Body of pancreas (tissue), 4 donors: ENCODE results near the gene OR5C1. TPM values are rescaled to one million over a fixed set of nuclear protein-coding genes. Genes with fewer than 3 reads are reported as not detected.
"Not testable (repeated sequence)": the region's sequence is repeated elsewhere in the genome, so short reads cannot be mapped to it uniquely, and the experiment has no call there.

ENCODE experiments used
- ATAC-seq: fragments of 150-250 bp; one replicate; pipeline ENCODE4 v1.9.1; 2016
- DNase-seq, 4 donors: peaks; one replicate each; pipeline ENCODE4 v3.0.0-alpha.2; 2019
- H3K27ac ChIP-seq, 4 donors: fragments of 200-600 bp; sonication (generic); 1 replicate in 3 of 4; 2 replicates in 1 of 4; pipeline versions ENCODE4 v1.5.1 to v1.6.1; 2016 to 2019; ENCODE audit warnings: mild to moderate bottlenecking in 1 of 4, mixed read lengths in 1 of 4, moderate library complexity in 1 of 4
- H3K27me3 ChIP-seq, 2 donors: fragments of 200-600 bp; sonication (generic); one replicate each; pipeline ENCODE4 v1.6.0; 2016; ENCODE audit warnings: mild to moderate bottlenecking in 1 of 2
- H3K36me3 ChIP-seq, 2 donors: fragments of 200-600 bp; sonication (generic); replicated peaks in 1 of 2; 2 replicates each; pipeline ENCODE4 v1.5.1; 2016; ENCODE audit warnings: low read depth in 2 of 2; ENCODE audit not compliant: insufficient read depth in 1 of 2
- H3K4me1 ChIP-seq: fragments of 200-600 bp; sonication (generic); one replicate; pipeline ENCODE4 v1.6.0; 2016
- H3K4me3 ChIP-seq, 2 donors: fragments of 200-600 bp; sonication (generic); 1 replicate in 1 of 2; 2 replicates in 1 of 2; pipeline ENCODE4 v1.5.1; 2016 to 2019
- H3K9me3 ChIP-seq, 3 donors: fragments of 200-600 bp; sonication (generic); 1 replicate in 2 of 3; 2 replicates in 1 of 3; pipeline ENCODE4 v1.5.1; 2016
- POLR2A ChIP-seq, 3 donors: fragments of 450-650 bp; IDR thresholded peaks; one replicate each; pipeline ENCODE4 v1.6.1; 2016; ENCODE audit warnings: antibody characterized with exemption in 3 of 3, mild to moderate bottlenecking in 2 of 3
- WGBS, 2 donors: methylation state at CpG; one replicate each; pipeline ENCODE4 v1.1.5; 2017; 5-methylcytosine and 5-hydroxymethylcytosine counted together
- intact Hi-C: fragments of 100-400 bp; cut with DNase I; formaldehyde crosslinking; loops from one replicate; pipeline ENCODE4 v1.15.1; 2023
- total RNA-seq, 2 donors: library from RNA; depleted of rRNA; stranded (reverse); fragments of >200 nt; gene quantifications; one replicate each; pipeline ENCODE4 v1.1.0, GENCODE V29; 2016
- TF ChIP-seq, protein P1 (sequence below), 7 experiments: fragments of 450-650 bp in 4 of 7; fragments of 200-600 bp in 3 of 7; sonication (generic) in 3 of 7; IDR thresholded peaks; one replicate each; pipeline ENCODE4 v1.5.1; 2016 to 2019; ENCODE audit warnings: antibody characterized with exemption in 7 of 7

The OR5C1 gene
- total RNA-seq, 2 donors from 2014 or later: not detected

GRCh38 chr9:122800066-122801060, 11.6 kb downstream of the OR5C1 start, which contains the start of gene OR1K1:
TSS of gene OR1K1 (plus strand) at chr9:122800123. CDS start at chr9:122800123, 0 bp downstream.
- Histone ChIP-seq H3K36me3 (no peaks in the 10 kb centered on the region), H3K9me3 (no peaks in the 10 kb centered on the region), H3K4me3 (no peak within 1 kb of the TSS), H3K27ac (no peak within 1 kb of the TSS), H3K4me1 (no peaks in the 10 kb centered on the region), H3K27me3 (no peaks in the 10 kb centered on the region)
- ATAC-seq (no peak), DNase-seq (no peak)
- TF ChIP-seq, protein P1, sequence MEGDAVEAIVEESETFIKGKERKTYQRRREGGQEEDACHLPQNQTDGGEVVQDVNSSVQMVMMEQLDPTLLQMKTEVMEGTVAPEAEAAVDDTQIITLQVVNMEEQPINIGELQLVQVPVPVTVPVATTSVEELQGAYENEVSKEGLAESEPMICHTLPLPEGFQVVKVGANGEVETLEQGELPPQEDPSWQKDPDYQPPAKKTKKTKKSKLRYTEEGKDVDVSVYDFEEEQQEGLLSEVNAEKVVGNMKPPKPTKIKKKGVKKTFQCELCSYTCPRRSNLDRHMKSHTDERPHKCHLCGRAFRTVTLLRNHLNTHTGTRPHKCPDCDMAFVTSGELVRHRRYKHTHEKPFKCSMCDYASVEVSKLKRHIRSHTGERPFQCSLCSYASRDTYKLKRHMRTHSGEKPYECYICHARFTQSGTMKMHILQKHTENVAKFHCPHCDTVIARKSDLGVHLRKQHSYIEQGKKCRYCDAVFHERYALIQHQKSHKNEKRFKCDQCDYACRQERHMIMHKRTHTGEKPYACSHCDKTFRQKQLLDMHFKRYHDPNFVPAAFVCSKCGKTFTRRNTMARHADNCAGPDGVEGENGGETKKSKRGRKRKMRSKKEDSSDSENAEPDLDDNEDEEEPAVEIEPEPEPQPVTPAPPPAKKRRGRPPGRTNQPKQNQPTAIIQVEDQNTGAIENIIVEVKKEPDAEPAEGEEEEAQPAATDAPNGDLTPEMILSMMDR (IDR thresholded peaks at IDR 0.05): no peak
- no peak for TF ChIP-seq POLR2A (IDR thresholded peaks at IDR 0.05)
- intact Hi-C loops: loop anchor here (10.0 kb wide), 1 partner anchor 686 kb away; no protein-coding TSS in a partner anchor
- WGBS, 2 donors: 92 to 94% methylated on average over 29 to 30 of the region's 30 CpGs

DNA sequence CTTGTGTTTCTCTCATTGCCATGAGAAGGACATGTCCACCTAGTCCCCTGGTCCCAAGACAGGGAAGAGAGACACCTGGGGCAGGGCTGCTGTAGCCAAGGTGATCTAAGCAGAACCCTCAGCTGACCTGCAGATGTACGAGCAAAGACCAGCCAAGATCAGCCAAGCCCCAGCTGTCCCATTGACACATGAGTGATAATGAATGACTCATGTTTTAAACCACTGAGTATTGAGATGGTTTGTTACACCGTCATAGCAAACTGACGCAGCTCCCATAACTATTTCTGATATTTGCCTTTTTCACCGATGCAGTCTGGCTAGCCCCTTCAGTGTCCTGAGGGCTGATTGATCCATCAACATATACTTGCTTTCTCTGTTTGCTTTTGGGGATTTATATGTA, 17.9 kb downstream of the OR5C1 start:
- DNase-seq (no peak), ATAC-seq (no peak)
- intact Hi-C loops: loop anchor here (5.0 to 10.0 kb wide), 2 partner anchors 339 to 692 kb away; no protein-coding TSS in a partner anchor
- TF ChIP-seq, protein P1 (IDR thresholded peaks at IDR 0.05): no peak
- TF ChIP-seq POLR2A (IDR thresholded peaks at IDR 0.05): no peak
- Histone ChIP-seq H3K36me3 (no peaks in the 10 kb centered on the region), H3K4me3 (no peak overlapping the region), H3K27ac (no peak overlapping the region), H3K27me3 (no peaks in the 10 kb centered on the region), H3K4me1 (peaks cover 17% of the 10 kb centered on the region), H3K9me3 (no peaks in the 10 kb centered on the region)
- 89 to 90% methylated on average over 4 of the region's 4 CpGs for WGBS, 2 donors

DNA sequence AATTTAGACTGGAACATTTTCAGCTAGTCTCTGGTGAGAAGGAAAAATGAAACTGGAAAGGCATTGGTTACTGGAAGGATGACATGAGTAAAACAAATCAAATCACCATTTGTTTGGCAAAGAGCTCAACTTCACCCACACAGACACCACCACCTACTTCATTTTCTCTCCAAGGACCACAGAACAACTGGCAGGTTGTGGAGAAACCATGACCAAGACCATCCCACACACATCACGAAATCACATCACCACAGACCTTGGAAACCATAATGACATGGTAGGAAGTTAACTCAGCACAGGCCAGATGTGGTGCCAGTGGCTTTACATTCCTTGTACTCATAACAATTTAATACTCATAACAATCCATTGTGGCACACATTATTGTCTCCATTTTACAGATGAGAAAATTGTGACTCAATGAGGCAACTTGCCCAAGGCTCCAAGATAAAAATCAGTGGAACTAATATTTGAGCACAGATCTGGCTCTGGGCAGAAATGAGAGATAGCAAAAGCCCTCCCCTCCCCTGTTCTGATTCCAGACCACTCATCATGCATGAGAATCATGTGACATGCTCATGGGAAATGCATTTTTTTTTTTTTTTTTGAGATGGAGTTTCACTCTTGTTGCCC, 18.7 kb downstream of the OR5C1 start:
- Histone ChIP-seq H3K27ac (no peak overlapping the region), H3K4me3 (no peak overlapping the region), H3K4me1 (peaks cover 17% of the 10 kb centered on the region), H3K36me3 (no peaks in the 10 kb centered on the region), H3K27me3 (no peaks in the 10 kb centered on the region), H3K9me3 (no peaks in the 10 kb centered on the region)
- 76 to 85% methylated on average over 1 of the region's 1 CpG for WGBS, 2 donors
- intact Hi-C loops: loop anchor here (5.0 to 10.0 kb wide), 2 partner anchors 340 to 693 kb away; no protein-coding TSS in a partner anchor
- DNase-seq (no peak), ATAC-seq (no peak)
- TF ChIP-seq POLR2A (IDR thresholded peaks at IDR 0.05): no peak
- TF ChIP-seq, protein P1 (IDR thresholded peaks at IDR 0.05): no peak

GRCh38 chr9:122808141-122808540, 19.4 kb downstream of the OR5C1 start:
- no peaks in the 10 kb centered on the region for H3K36me3 ChIP-seq
- WGBS, 2 donors: 85 to 90% methylated on average over 3 of the region's 3 CpGs
- intact Hi-C loops: loop anchor here (5.0 to 10.0 kb wide), 2 partner anchors 341 to 693 kb away; no protein-coding TSS in a partner anchor
- no peaks in the 10 kb centered on the region for H3K9me3 ChIP-seq
- TF ChIP-seq, protein P1 (IDR thresholded peaks at IDR 0.05): no peak
- H3K4me3 ChIP-seq: no peak overlapping the region
- no peak overlapping the region for H3K27ac ChIP-seq
- peaks cover 17% of the 10 kb centered on the region for H3K4me1 ChIP-seq
- no peaks in the 10 kb centered on the region for H3K27me3 ChIP-seq
- ATAC-seq: no peak
- DNase-seq: no peak

- not testable (repeated sequence) for H3K36me3 ChIP-seq, ATAC-seq, H3K27me3 ChIP-seq, DNase-seq, H3K9me3 ChIP-seq, H3K4me3 ChIP-seq
- intact Hi-C loops: loop anchor here (5.0 to 10.0 kb wide), 2 partner anchors 342 to 694 kb away; no protein-coding TSS in a partner anchor
- Histone ChIP-seq H3K4me1 (peaks cover 17% of the 10 kb centered on the region), H3K27ac (peak overlapping the region in 3 of 4 donors; percentile 38 to 54 (median 52))
- WGBS, 2 donors: 17 to 34% methylated on average over 7 of the region's 7 CpGs
Observed at GRCh38 chr9:122809261-122809660, 20.5 kb downstream of the OR5C1 start.
